Endothelial cell of umbilical vein (primary cell): ENCODE measurements around the gene GOLGA8J. TPM values are rescaled to one million over a fixed set of nuclear protein-coding genes. Genes with fewer than 3 reads are reported as not detected.

Experiments
- BruUV-seq: library from RNA; stranded (reverse); fragments of 400-500 nt; replicated peaks from 2 replicates; lab custom pipeline; 2021; lab: Mats Ljungman, UMichigan
- CTCF ChIA-PET: fragments of 300-600, 350-600 bp; sonication (Branson Sonifier 250); formaldehyde crosslinking; loops from one replicate; lab custom pipeline; 2021; ENCODE audit warnings: antibody characterized with exemption, inconsistent platforms; lab: Charles Lee
- POLR2A ChIA-PET: fragments of 300-600, 350-600 bp; sonication (Branson Sonifier 250); formaldehyde crosslinking; loops from one replicate; lab custom pipeline; 2021; ENCODE audit warnings: antibody characterized with exemption, inconsistent platforms; lab: Charles Lee
- DNase-seq: peaks from one replicate; pipeline ENCODE4 v3.0.0-alpha.2; 2011; ENCODE audit warnings: low read depth, low spot score
- FAIRE-seq: peaks from 2 replicates; lab custom pipeline; 2011; peaks lifted over from hg19 to GRCh38; lab: Jason Lieb, UNC
- H2AFZ ChIP-seq: 2 replicates; pipeline ENCODE4 v1.6.0; 2012; ENCODE audit warnings: low read depth, low read length, control low read depth, inconsistent platforms
- H3K27ac ChIP-seq: 2 replicates; pipeline ENCODE4 v1.5.1; 2011; ENCODE audit warnings: low read depth, mild to moderate bottlenecking, control low read depth, low read length, moderate library complexity; ENCODE audit not compliant: insufficient read depth
- H3K27me3 ChIP-seq, 2 experiments: 2 replicates each; pipeline versions ENCODE4 v1.6.0 to v1.6.1; 2011; ENCODE audit warnings: low read length in 2 of 2, mixed read lengths in 1 of 2; ENCODE audit not compliant: control insufficient read depth in 2 of 2, insufficient read depth in 2 of 2
- H3K36me3 ChIP-seq, 2 experiments: 2 replicates in 1 of 2; 3 replicates in 1 of 2; pipeline ENCODE4 v1.5.1; 2011; ENCODE audit warnings: low read length in 2 of 2, mild to moderate bottlenecking in 1 of 2, moderate library complexity in 1 of 2; ENCODE audit not compliant: control insufficient read depth in 2 of 2, insufficient read depth in 2 of 2; ENCODE audit errors: extremely low read depth in 1 of 2
- H3K4me1 ChIP-seq: 3 replicates; pipeline ENCODE4 v1.5.1; 2011; ENCODE audit warnings: mild to moderate bottlenecking, low read length; ENCODE audit not compliant: control insufficient read depth, insufficient read depth; ENCODE audit errors: extremely low read depth
- H3K4me2 ChIP-seq: 2 replicates; pipeline ENCODE4 v1.6.1; 2011; ENCODE audit warnings: low read length, control low read depth, mixed read lengths; ENCODE audit not compliant: insufficient read depth
- H3K4me3 ChIP-seq, 3 experiments: fragments of 200-600 bp in 1 of 3; sonication (generic), shearing (Covaris generic) in 1 of 3; replicated peaks in 1 of 3; 2 replicates each; pipeline ENCODE4 v1.5.1; 2011 to 2016; ENCODE audit warnings: control low read depth in 3 of 3, low read length in 3 of 3, mild to moderate bottlenecking in 2 of 3, inconsistent platforms in 1 of 3, low read depth in 1 of 3, moderate library complexity in 1 of 3; ENCODE audit not compliant: insufficient read depth in 1 of 3
- H3K79me2 ChIP-seq: 2 replicates; pipeline ENCODE4 v1.6.0; 2012; ENCODE audit warnings: low read length, inconsistent platforms; ENCODE audit not compliant: control insufficient read depth, insufficient read depth
- H3K9ac ChIP-seq: replicated peaks from 2 replicates; pipeline ENCODE3; 2011; ENCODE audit warnings: low read length, control low read depth; ENCODE audit not compliant: insufficient read depth; ENCODE audit errors: extremely low read depth
- H3K9me1 ChIP-seq: replicated peaks from 3 replicates; pipeline ENCODE4 v1.6.0; 2011; ENCODE audit warnings: mild to moderate bottlenecking, low read length; ENCODE audit not compliant: control insufficient read depth, insufficient read depth; ENCODE audit errors: extremely low read depth
- H3K9me3 ChIP-seq: replicated peaks from 2 replicates; pipeline ENCODE4 v1.5.1; 2012; ENCODE audit warnings: low read length, inconsistent platforms; ENCODE audit not compliant: control insufficient read depth, insufficient read depth
- H4K20me1 ChIP-seq: replicated peaks from 2 replicates; pipeline ENCODE3; 2011; ENCODE audit warnings: mild to moderate bottlenecking, low read length; ENCODE audit not compliant: control insufficient read depth, insufficient read depth; ENCODE audit errors: extremely low read depth
- CTCF ChIP-seq, 2 donors: IDR thresholded peaks; 1 replicate in 1 of 2; 2 replicates in 1 of 2; pipeline ENCODE4 v1.5.1; 2011; ENCODE audit warnings: low read length in 2 of 2, mild to moderate bottlenecking in 2 of 2, moderate library complexity in 2 of 2, control low read depth in 1 of 2, inconsistent platforms in 1 of 2, low read depth in 1 of 2; ENCODE audit not compliant: insufficient read depth in 1 of 2; ENCODE audit errors: extremely low read depth in 1 of 2
- EZH2 ChIP-seq: IDR thresholded peaks from 2 replicates; pipeline ENCODE4 v1.6.1; 2012; ENCODE audit warnings: borderline replicate concordance, low read depth, mild to moderate bottlenecking, moderate library complexity, low read length, inconsistent platforms; ENCODE audit not compliant: severe bottlenecking
- FOS ChIP-seq: IDR thresholded peaks from 2 replicates; pipeline ENCODE4 v1.6.1; 2011; ENCODE audit warnings: mild to moderate bottlenecking, low read length, moderate library complexity, borderline replicate concordance; ENCODE audit not compliant: insufficient read depth
- GATA2 ChIP-seq: IDR thresholded peaks from 2 replicates; pipeline ENCODE4 v1.7.0; 2011; ENCODE audit warnings: low read depth, mild to moderate bottlenecking, moderate library complexity, mixed read lengths, low read length; ENCODE audit not compliant: insufficient read length, insufficient read depth
- JUN ChIP-seq: IDR thresholded peaks from 2 replicates; pipeline ENCODE4 v1.6.1; 2011; ENCODE audit warnings: borderline replicate concordance, low read depth; ENCODE audit not compliant: insufficient read length, insufficient read depth
- MYC ChIP-seq: IDR thresholded peaks from one replicate; pipeline ENCODE4 v1.6.1; 2011; ENCODE audit warnings: mild to moderate bottlenecking, low read depth, low read length
- POLR2A ChIP-seq: IDR thresholded peaks from 2 replicates; pipeline ENCODE4 v1.6.1; 2012; ENCODE audit warnings: low read depth, mild to moderate bottlenecking, control low read depth, low read length
- POLR2AphosphoS5 ChIP-seq: IDR thresholded peaks from 2 replicates; pipeline ENCODE4 v1.6.1; 2012; ENCODE audit warnings: low read depth, mild to moderate bottlenecking, control low read depth, low read length, moderate library complexity; ENCODE audit not compliant: insufficient read depth
- dilution Hi-C: fragments of 300-500 bp; cut with MboI; formaldehyde crosslinking; loops from one replicate; pipeline ENCODE4 v1.15.0; 2019; ENCODE audit warnings: low sequenced_read_pairs; ENCODE audit not compliant: extremely low pct_ligation_motif_present
- intact Hi-C: fragments of 100-400 bp; cut with micrococcal nuclease; formaldehyde crosslinking; loops from one replicate; pipeline ENCODE4 v1.10.0; 2022
- polyA plus RNA-seq, 4 experiments: library from polyadenylated mRNA; depleted of rRNA in 3 of 4; stranded (reverse) in 3 of 4; unstranded in 1 of 4; fragments of >200 nt; gene quantifications; 2 replicates each; pipeline versions ENCODE4 v1.2.1 to v1.2.3, GENCODE V29; 2011 to 2012; ENCODE audit warnings: missing spikeins in 1 of 4
- total RNA-seq: library from RNA; stranded (reverse); gene quantifications from 2 replicates; pipeline ENCODE4 v1.2.3, GENCODE V29; 2021
- TF ChIP-seq, protein P1 (sequence below): IDR thresholded peaks from 2 replicates; pipeline ENCODE4 v1.6.1; 2011; ENCODE audit not compliant: insufficient read depth, insufficient read length

The GOLGA8J gene
- total and polyA plus RNA-seq, 2 donors (not counting 3 experiments of a cell fraction or from before 2014, with no cell fraction given), result not detected

DNA sequence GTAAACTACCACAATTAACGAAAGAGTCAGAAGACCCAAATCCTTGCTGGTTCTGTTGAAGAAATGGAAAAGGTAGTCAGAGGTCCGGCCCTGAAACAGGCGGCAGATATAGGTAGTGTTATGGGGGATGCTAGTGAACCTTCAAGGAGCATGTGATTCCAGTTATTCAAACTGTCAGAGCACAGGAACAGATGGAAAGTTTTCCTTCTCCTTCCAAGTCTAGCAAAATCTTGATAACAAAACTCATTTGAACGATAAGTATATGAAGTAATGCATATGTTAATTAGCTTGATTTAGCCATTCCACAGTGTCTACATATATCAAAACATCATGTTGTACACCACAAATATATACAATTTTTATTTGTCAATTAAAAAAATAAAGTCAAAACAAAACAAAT is 26.6 kb upstream of the GOLGA8J start:
- ChIA-PET CTCF (no interaction called here), POLR2A (no interaction called here)
- H2AFZ ChIP-seq, result no peak overlapping the region
- no peak for FAIRE-seq
- no peaks in the 10 kb centered on the region for H4K20me1 ChIP-seq
- no peak overlapping the region for H3K9ac ChIP-seq
- intact Hi-C loops, result no loop called here
- no peaks in the 10 kb centered on the region for H3K9me1 ChIP-seq
- H3K9me3 ChIP-seq, result no peaks in the 10 kb centered on the region
- no peaks in the 10 kb centered on the region for H3K36me3 ChIP-seq
- TF ChIP-seq, protein P1, sequence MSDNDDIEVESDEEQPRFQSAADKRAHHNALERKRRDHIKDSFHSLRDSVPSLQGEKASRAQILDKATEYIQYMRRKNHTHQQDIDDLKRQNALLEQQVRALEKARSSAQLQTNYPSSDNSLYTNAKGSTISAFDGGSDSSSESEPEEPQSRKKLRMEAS, result no peak
- TF ChIP-seq JUN, result no peak
- TF ChIP-seq FOS, result no peak
- no peak for TF ChIP-seq GATA2
- no peak for TF ChIP-seq EZH2
- TF ChIP-seq CTCF (IDR thresholded peaks at IDR 0.05; ENCODE audit: extremely low read depth in 1 of 2, insufficient read depth in 1 of 2, low read depth in 1 of 2, low read length in 2 of 2), result no peak
- no peak for TF ChIP-seq POLR2AphosphoS5
- TF ChIP-seq MYC, result no peak
- no peak for TF ChIP-seq POLR2A
- H3K4me2 ChIP-seq, result no peak overlapping the region
- no peaks in the 10 kb centered on the region for H3K79me2 ChIP-seq
- no peak for DNase-seq
- no TSS peak for BruUV-seq
- H3K27me3 ChIP-seq, result peaks cover 2 to 3% of the 10 kb centered on the region in 2 experiments
- no peaks in the 10 kb centered on the region for H3K4me1 ChIP-seq
- H3K27ac ChIP-seq, result no peak overlapping the region
- no peak overlapping the region for H3K4me3 ChIP-seq
- dilution Hi-C loops, result no loop called here
